GM18517 (cell line): ENCODE measurements around the gene INSRR.

ENCODE experiments used
- ATAC-seq: cut with Tn5 transposase; IDR thresholded peaks from one replicate; pipeline ENCODE4 v1.9.1; 2021; ENCODE audit warnings: mild to moderate bottlenecking, moderate library complexity; ENCODE audit not compliant: unreplicated experiment

The INSRR gene

GRCh38 chr1:156808186-156809030, 50.5 kb downstream of the INSRR start:
- ATAC-seq, result no peak

GRCh38 chr1:156807627-156808026, 51.3 kb downstream of the INSRR start:
- ATAC-seq, result no peak

- ATAC-seq, result no peak
Measured at GRCh38 chr1:156806512-156807440, 52.1 kb downstream of the INSRR start.

GRCh38 chr1:156805766-156806511, 53.0 kb downstream of the INSRR start:
- no peak for ATAC-seq

- ATAC-seq, result no peak
Measured at GRCh38 chr1:156804572-156805243, 54.2 kb downstream of the INSRR start.

GRCh38 chr1:156804026-156804425, 54.9 kb downstream of the INSRR start:
- ATAC-seq, result no peak

- ATAC-seq, result no peak
Measured at GRCh38 chr1:156803086-156803851, 55.6 kb downstream of the INSRR start.

GRCh38 chr1:156802421-156802935, 56.4 kb downstream of the INSRR start:
- no peak for ATAC-seq

GRCh38 chr1:156801409-156802121, 57.4 kb downstream of the INSRR start:
- ATAC-seq, result no peak

- no peak for ATAC-seq
Measured at GRCh38 chr1:156797212-156797871, 61.6 kb downstream of the INSRR start.

GRCh38 chr1:156796340-156797097, 62.4 kb downstream of the INSRR start:
- no peak for ATAC-seq

GRCh38 chr1:156795787-156796186, 63.1 kb downstream of the INSRR start:
- no peak for ATAC-seq

GRCh38 chr1:156795374-156795733, 63.6 kb downstream of the INSRR start:
- no peak for ATAC-seq

- ATAC-seq, result no peak
Measured at GRCh38 chr1:156794506-156795373, 64.2 kb downstream of the INSRR start.
